ENCODE measurements around the gene RIOK1.
"Not testable (repeated sequence)": the region's sequence is repeated elsewhere in the genome, so short reads cannot be mapped to it uniquely, and the experiment has no call there.

The RIOK1 gene

GRCh38 chr6:7389451-7390225, at the start of gene RIOK1, which contains the start of gene CAGE1:
RIOK1 (plus strand) TSS chr6:7389808; CDS start chr6:7390003, 195 bp downstream.
CAGE1 (minus strand) TSS chr6:7389742; CDS start chr6:7387173, 2,569 bp downstream.
- DNase-seq = peak; percentile 96

- no peak for DNase-seq
Observed at GRCh38 chr6:7341271-7341670, 48.3 kb upstream of the RIOK1 start.

- DNase-seq = peak; percentile 97
Observed at GRCh38 chr6:7341989-7342742, 47.4 kb upstream of the RIOK1 start.

GRCh38 chr6:7343546-7344475, 45.8 kb upstream of the RIOK1 start:
- DNase-seq = peak; percentile 39

GRCh38 chr6:7344773-7345450, 44.7 kb upstream of the RIOK1 start:
- not testable (repeated sequence) for DNase-seq

GRCh38 chr6:7347551-7347997, 42.0 kb upstream of the RIOK1 start:
- not testable (repeated sequence) for DNase-seq

GRCh38 chr6:7350591-7350990, 39.0 kb upstream of the RIOK1 start:
- not testable (repeated sequence) for DNase-seq

- DNase-seq = not testable (repeated sequence)
Observed at GRCh38 chr6:7351916-7352315, 37.7 kb upstream of the RIOK1 start.

- no peak for DNase-seq
Observed at GRCh38 chr6:7367408-7367807, 22.2 kb upstream of the RIOK1 start.

GRCh38 chr6:7373739-7374138, 15.9 kb upstream of the RIOK1 start:
- DNase-seq = no peak

GRCh38 chr6:7377961-7378360, 11.6 kb upstream of the RIOK1 start:
- no peak for DNase-seq

GRCh38 chr6:7378740-7379139, 10.9 kb upstream of the RIOK1 start:
- DNase-seq = no peak

GRCh38 chr6:7381092-7381491, 8.5 kb upstream of the RIOK1 start:
- DNase-seq = no peak

GRCh38 chr6:7389162-7389450, 502 bp upstream of the RIOK1 start:
- no peak for DNase-seq

- DNase-seq = peak; percentile 37
Observed at GRCh38 chr6:7390226-7390878, 744 bp downstream of the RIOK1 start.

GRCh38 chr6:7391151-7391550, 1.5 kb downstream of the RIOK1 start:
- DNase-seq = no peak

GRCh38 chr6:7392402-7392801, 2.8 kb downstream of the RIOK1 start:
- DNase-seq = no peak

GRCh38 chr6:7401075-7401474, 11.5 kb downstream of the RIOK1 start:
- DNase-seq = no peak

GRCh38 chr6:7402716-7403115, 13.1 kb downstream of the RIOK1 start:
- DNase-seq = no peak

GRCh38 chr6:7404546-7404945, 14.9 kb downstream of the RIOK1 start:
- no peak for DNase-seq

GRCh38 chr6:7406743-7407142, 17.1 kb downstream of the RIOK1 start:
- DNase-seq = no peak

GRCh38 chr6:7409740-7410139, 20.1 kb downstream of the RIOK1 start:
- no peak for DNase-seq
